Memory B cell (primary cell): Measurements from ENCODE around the gene IQGAP3.

Source experiments
- ATAC-seq: fragments of 150-1000 bp; cut with Tn5 transposase; 2 replicates; pipeline ENCODE4 v1.10.0; 2021; ENCODE audit warnings: low read depth, mild to moderate bottlenecking, moderate library complexity
- DNase-seq, 2 donors: peaks; one replicate each; pipeline ENCODE4 v3.0.0; 2022; ENCODE audit warnings: low spot score in 2 of 2
- H3K27ac Mint-ChIP-seq: one replicate; pipeline ENCODE4 v1.8.0; 2022; ENCODE audit warnings: mild to moderate bottlenecking, moderate library complexity, mixed read lengths
- H3K27me3 Mint-ChIP-seq: one replicate; pipeline ENCODE4 v1.8.0; 2022; ENCODE audit warnings: mixed read lengths
- H3K36me3 Mint-ChIP-seq: one replicate; pipeline ENCODE4 v1.8.0; 2022; ENCODE audit warnings: mild to moderate bottlenecking, mixed read lengths
- H3K4me1 Mint-ChIP-seq: one replicate; pipeline ENCODE4 v1.8.0; 2022; ENCODE audit warnings: mixed read lengths
- H3K4me3 Mint-ChIP-seq: one replicate; pipeline ENCODE4 v1.8.0; 2022; ENCODE audit warnings: mild to moderate bottlenecking, moderate library complexity, mixed read lengths
- H3K9me3 Mint-ChIP-seq: one replicate; pipeline ENCODE4 v1.8.0; 2022; ENCODE audit warnings: mixed read lengths

The IQGAP3 gene

GRCh38 chr1:156513185-156513584 lies 59.2 kb downstream of the IQGAP3 start:
- H3K27me3 Mint-ChIP-seq, result no peaks in the 10 kb centered on the region
- no peaks in the 10 kb centered on the region for H3K36me3 Mint-ChIP-seq
- H3K4me3 Mint-ChIP-seq, result no peak overlapping the region
- no peak overlapping the region for H3K27ac Mint-ChIP-seq
- H3K9me3 Mint-ChIP-seq, result no peaks in the 10 kb centered on the region
- no peak for ATAC-seq
- no peak for DNase-seq
- H3K4me1 Mint-ChIP-seq, result peaks cover 9% of the 10 kb centered on the region

- no peak overlapping the region for H3K27ac Mint-ChIP-seq
- ATAC-seq, result no peak
- no peaks in the 10 kb centered on the region for H3K36me3 Mint-ChIP-seq
- H3K9me3 Mint-ChIP-seq, result no peaks in the 10 kb centered on the region
- no peak for DNase-seq
- H3K4me1 Mint-ChIP-seq, result peaks cover 11% of the 10 kb centered on the region
- H3K27me3 Mint-ChIP-seq, result no peaks in the 10 kb centered on the region
- H3K4me3 Mint-ChIP-seq, result no peak overlapping the region
These were observed 60.7 kb downstream of the IQGAP3 start for GRCh38 chr1:156511644-156512043.

GRCh38 chr1:156510709-156511108 lies 61.7 kb downstream of the IQGAP3 start:
- no peak overlapping the region for H3K27ac Mint-ChIP-seq
- no peak overlapping the region for H3K4me3 Mint-ChIP-seq
- DNase-seq (no peak), ATAC-seq (no peak)
- H3K9me3 Mint-ChIP-seq, result no peaks in the 10 kb centered on the region
- H3K4me1 Mint-ChIP-seq, result peaks cover 12% of the 10 kb centered on the region
- no peaks in the 10 kb centered on the region for H3K27me3 Mint-ChIP-seq
- no peaks in the 10 kb centered on the region for H3K36me3 Mint-ChIP-seq

GRCh38 chr1:156509424-156510034 lies 62.8 kb downstream of the IQGAP3 start:
- peaks cover 18% of the 10 kb centered on the region for H3K4me1 Mint-ChIP-seq
- no peaks in the 10 kb centered on the region for H3K27me3 Mint-ChIP-seq
- H3K27ac Mint-ChIP-seq, result peak overlapping the region; percentile 85

GRCh38 chr1:156508955-156509234 lies 63.5 kb downstream of the IQGAP3 start:
- Mint-ChIP-seq H3K4me1 (peaks cover 24% of the 10 kb centered on the region), H3K9me3 (no peaks in the 10 kb centered on the region), H3K27ac (peak overlapping the region; percentile 85), H3K4me3 (no peak overlapping the region), H3K36me3 (no peaks in the 10 kb centered on the region), H3K27me3 (no peaks in the 10 kb centered on the region)
- no peak for ATAC-seq
- DNase-seq, result no peak

More at GRCh38 chr1:156509424-156510034, 62.8 kb downstream of the IQGAP3 start:
- H3K4me3 Mint-ChIP-seq, result no peak overlapping the region
- H3K9me3 Mint-ChIP-seq, result no peaks in the 10 kb centered on the region
- no peaks in the 10 kb centered on the region for H3K36me3 Mint-ChIP-seq
- no peak for DNase-seq
- no peak for ATAC-seq

- H3K27me3 Mint-ChIP-seq, result no peaks in the 10 kb centered on the region
- H3K27ac Mint-ChIP-seq, result peak overlapping the region; percentile 85
- H3K4me3 Mint-ChIP-seq, result peak overlapping the region; percentile 48
- DNase-seq (no peak), ATAC-seq (no peak)
- H3K4me1 Mint-ChIP-seq, result peaks cover 27% of the 10 kb centered on the region
- no peaks in the 10 kb centered on the region for H3K36me3 Mint-ChIP-seq
- no peaks in the 10 kb centered on the region for H3K9me3 Mint-ChIP-seq
These were observed 64.0 kb downstream of the IQGAP3 start for GRCh38 chr1:156508205-156508954.

- H3K27me3 Mint-ChIP-seq, result no peaks in the 10 kb centered on the region
- no peak overlapping the region for H3K4me3 Mint-ChIP-seq
- no peaks in the 10 kb centered on the region for H3K36me3 Mint-ChIP-seq
- peaks cover 36% of the 10 kb centered on the region for H3K4me1 Mint-ChIP-seq
- no peaks in the 10 kb centered on the region for H3K9me3 Mint-ChIP-seq
- peak overlapping the region; percentile 97 for H3K27ac Mint-ChIP-seq
- no peak for DNase-seq
- ATAC-seq, result no peak
These were observed 65.9 kb downstream of the IQGAP3 start for GRCh38 chr1:156506450-156506849.

- Mint-ChIP-seq H3K4me3 (peak overlapping the region; percentile 76), H3K36me3 (no peaks in the 10 kb centered on the region), H3K27ac (peak overlapping the region; percentile 97), H3K27me3 (no peaks in the 10 kb centered on the region), H3K9me3 (no peaks in the 10 kb centered on the region), H3K4me1 (peaks cover 36% of the 10 kb centered on the region)
- ATAC-seq, result no peak
- DNase-seq, result no peak
These were observed 66.6 kb downstream of the IQGAP3 start for GRCh38 chr1:156505679-156506298.

GRCh38 chr1:156504821-156505678 lies 67.3 kb downstream of the IQGAP3 start:
- ATAC-seq (peak; percentile 49), DNase-seq (peak; percentile 91 to 94)
- Mint-ChIP-seq H3K4me3 (peak overlapping the region; percentile 76), H3K4me1 (peaks cover 36% of the 10 kb centered on the region), H3K36me3 (no peaks in the 10 kb centered on the region), H3K27me3 (no peaks in the 10 kb centered on the region), H3K9me3 (no peaks in the 10 kb centered on the region), H3K27ac (peak overlapping the region; percentile 97)

- peak overlapping the region; percentile 76 for H3K4me3 Mint-ChIP-seq
- no peak for ATAC-seq
- no peaks in the 10 kb centered on the region for H3K9me3 Mint-ChIP-seq
- no peak for DNase-seq
- H3K27ac Mint-ChIP-seq, result peak overlapping the region; percentile 97
- no peaks in the 10 kb centered on the region for H3K36me3 Mint-ChIP-seq
- peaks cover 36% of the 10 kb centered on the region for H3K4me1 Mint-ChIP-seq
- no peaks in the 10 kb centered on the region for H3K27me3 Mint-ChIP-seq
These were observed 67.9 kb downstream of the IQGAP3 start for GRCh38 chr1:156504438-156504813.

- Mint-ChIP-seq H3K4me3 (no peak overlapping the region), H3K27me3 (no peaks in the 10 kb centered on the region), H3K9me3 (no peaks in the 10 kb centered on the region), H3K36me3 (no peaks in the 10 kb centered on the region), H3K4me1 (peaks cover 36% of the 10 kb centered on the region), H3K27ac (peak overlapping the region; percentile 97)
- DNase-seq, result no peak
- no peak for ATAC-seq
These were observed 68.5 kb downstream of the IQGAP3 start for GRCh38 chr1:156503698-156504437.

GRCh38 chr1:156502894-156503697 lies 69.3 kb downstream of the IQGAP3 start:
- DNase-seq (no peak), ATAC-seq (no peak)
- no peaks in the 10 kb centered on the region for H3K36me3 Mint-ChIP-seq
- H3K4me3 Mint-ChIP-seq, result no peak overlapping the region
- no peaks in the 10 kb centered on the region for H3K27me3 Mint-ChIP-seq
- peaks cover 38% of the 10 kb centered on the region for H3K4me1 Mint-ChIP-seq
- H3K27ac Mint-ChIP-seq, result peak overlapping the region; percentile 97
- no peaks in the 10 kb centered on the region for H3K9me3 Mint-ChIP-seq

- ATAC-seq (no peak), DNase-seq (no peak)
- no peaks in the 10 kb centered on the region for H3K9me3 Mint-ChIP-seq
- H3K36me3 Mint-ChIP-seq, result no peaks in the 10 kb centered on the region
- peak overlapping the region; percentile 83 for H3K4me3 Mint-ChIP-seq
- no peaks in the 10 kb centered on the region for H3K27me3 Mint-ChIP-seq
- peaks cover 44% of the 10 kb centered on the region for H3K4me1 Mint-ChIP-seq
- H3K27ac Mint-ChIP-seq, result peak overlapping the region; percentile 97
These were observed 69.9 kb downstream of the IQGAP3 start for GRCh38 chr1:156502391-156502893.
